Fibroblast of skin of back (primary cell): ENCODE measurements around the gene PLD6.

ENCODE experiments used
- DNase-seq: peaks from one replicate; pipeline ENCODE4 v3.0.0-alpha.2; 2013

PLD6 gene

DNA sequence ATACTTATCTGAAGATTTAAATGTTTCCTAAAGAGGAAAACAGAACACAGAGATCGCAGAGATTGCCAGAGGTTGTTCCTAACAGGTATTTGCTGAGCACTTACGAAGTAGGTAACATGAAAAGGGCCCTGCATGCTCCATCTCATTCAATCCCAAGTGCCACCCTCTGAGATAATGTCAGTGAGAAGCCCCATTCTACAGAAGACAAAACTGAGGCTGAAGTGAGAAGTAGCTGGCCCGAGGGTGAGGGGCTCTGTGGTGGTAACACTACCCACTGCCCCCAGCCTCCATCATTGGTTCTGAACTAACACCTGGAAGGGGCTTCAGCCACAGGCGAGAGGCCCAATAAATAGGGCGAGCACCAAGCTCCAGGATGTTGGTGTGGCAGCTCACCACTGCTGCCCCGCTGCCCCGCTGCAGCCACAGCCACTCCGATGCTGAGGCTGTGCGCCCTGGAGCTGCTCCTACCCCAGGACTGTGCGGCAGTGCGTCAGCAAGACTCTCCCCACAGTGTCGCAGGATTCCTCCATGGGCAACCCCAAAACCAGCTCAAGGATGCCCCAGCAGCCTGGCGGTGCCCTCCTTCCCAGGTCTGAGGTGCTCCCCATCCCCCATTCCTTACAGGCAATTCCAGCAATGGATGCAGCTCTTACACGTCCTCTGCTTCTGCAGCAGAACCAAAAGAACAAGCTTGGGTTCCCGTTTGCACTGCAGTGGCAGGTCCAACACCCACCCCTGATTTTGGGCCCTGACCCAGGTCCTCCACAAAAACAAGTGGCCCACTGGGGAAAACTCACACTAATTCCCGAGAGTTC, 20.5 kb upstream of the PLD6 start:
- no peak for DNase-seq

DNA sequence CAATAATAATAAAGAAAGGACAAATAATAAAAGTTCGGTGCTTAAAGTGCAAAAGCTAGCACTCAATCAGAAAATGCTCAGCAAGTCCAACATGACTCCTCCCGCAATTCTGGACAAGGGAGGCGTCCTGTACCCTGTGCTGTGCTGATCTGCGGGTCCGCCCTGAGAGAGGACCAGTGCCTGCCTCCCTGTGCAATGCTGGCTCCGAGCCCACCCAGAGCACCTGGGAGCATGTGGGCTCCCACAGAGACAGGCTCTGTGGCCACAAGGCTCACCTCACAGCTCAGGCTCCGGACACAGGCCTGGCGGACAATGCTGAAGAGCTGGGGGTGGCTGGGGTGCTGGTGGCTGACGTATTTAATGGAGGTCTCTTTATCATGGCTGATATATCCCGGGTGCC, 19.8 kb upstream of the PLD6 start:
- DNase-seq: no peak

DNA sequence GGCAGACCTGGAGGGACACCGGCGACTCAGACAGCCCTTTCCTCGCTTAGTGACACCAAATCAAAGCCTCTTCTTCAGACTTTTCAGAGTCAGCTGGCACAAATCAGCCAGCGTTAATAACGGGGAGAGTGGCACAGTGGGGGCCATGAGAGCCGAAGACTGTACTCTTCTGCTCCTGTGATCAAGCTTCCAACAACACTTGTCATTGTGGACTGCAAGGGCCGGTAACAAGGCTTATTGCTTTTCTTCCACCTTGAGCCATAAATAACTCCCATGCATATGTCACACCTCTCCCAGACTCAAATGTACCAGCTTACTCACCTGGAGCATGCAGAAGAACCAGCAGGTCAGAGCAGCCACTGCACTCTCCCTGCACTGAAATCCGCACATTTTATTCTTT, 18.0 kb upstream of the PLD6 start:
- DNase-seq: no peak

DNA sequence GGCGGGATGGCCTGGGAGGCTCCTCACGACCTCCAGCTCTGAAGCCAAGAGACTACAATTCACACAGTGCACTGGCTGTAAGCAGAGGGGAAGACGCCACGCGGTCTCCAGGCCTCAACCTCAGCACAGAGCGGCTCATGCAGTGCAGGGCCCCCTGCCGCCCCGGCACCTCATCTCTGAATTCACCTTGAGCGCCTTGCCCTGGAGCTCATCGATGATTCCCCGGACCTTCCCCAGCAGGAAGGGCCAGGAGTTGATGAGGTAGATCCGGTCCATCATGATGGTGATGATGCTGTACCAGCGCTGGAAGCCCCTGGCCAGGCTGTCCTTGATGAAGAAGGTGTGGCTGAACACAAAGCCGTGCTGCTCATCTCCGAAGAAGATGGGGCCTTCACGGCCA, 17.6 kb upstream of the PLD6 start:
- no peak for DNase-seq

DNA sequence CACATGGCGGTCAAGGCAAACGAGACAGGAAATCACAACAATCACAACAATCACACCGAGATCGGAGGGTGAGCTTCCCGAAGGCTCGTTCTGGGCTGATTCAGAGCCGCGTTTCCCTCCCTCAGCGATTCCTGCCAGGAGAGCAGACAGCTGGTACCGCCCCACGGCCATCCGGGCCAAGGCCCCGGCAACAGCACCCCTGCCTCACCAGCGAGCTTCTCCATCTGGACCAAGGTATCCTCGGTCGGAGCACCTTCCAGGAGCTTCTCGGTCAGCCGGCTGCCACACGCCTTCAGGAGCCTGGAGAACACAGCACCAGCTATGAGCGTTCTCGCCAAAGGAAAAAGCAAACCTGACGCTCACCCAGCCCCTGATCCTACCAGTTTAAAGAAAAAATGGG, 15.2 kb upstream of the PLD6 start:
- no peak for DNase-seq

DNA sequence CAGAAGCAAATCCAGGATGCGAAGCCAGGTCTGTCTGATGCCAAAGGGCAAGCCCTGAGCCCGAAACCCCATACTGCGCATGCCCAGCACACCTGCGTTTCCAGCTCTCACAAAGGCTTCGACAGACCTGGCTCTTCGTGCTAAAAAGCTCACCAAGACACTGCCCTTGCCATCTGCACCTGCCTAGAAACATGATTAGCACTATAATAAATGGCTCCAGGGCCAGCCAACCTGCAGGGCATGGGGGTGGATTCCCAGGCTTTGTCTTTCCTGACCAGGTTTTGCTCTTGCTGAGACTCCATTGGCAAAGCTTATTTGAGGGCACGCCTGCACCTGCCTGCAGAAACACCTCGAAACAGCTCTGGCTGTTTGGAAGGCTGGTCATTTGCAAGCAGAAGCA, 14.4 kb upstream of the PLD6 start:
- DNase-seq: no peak

DNA sequence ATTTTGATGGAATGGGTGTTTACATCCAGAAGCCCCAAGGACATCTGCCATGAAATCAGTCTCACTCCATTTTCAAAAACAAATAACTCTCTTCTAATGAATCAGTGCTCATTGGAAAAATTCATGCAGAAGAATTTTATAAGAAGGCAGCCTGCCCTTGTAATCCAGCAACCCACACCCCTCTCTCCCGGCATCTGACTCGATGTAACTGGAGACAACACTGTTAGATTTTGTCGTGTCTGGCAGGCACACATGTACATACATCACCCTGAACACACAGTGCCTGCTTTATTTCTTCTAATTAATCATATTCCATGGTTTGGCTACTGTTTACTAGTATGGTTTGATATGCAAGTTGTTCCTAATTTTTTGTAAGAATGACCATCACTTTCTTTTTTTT, 11.9 kb upstream of the PLD6 start:
- DNase-seq: no peak

DNA sequence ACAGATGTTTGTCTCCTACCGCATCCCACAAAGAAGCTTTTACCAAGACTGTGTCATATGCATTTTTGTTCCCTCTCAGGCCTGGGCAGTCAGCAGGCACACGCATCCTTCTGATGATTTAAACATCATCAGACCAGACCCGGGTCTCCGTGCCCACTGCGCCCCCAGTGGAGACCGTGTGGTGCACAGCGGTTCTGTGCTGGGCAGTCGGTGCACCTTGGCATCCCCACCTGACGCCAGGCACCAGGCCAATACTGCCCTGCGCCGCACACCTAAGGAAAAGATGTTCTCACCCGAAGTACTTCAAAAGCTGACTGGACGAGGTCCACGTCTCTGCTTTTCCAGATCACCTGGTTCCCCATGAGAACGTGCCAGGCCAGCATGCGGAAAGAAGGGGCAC, 10.6 kb upstream of the PLD6 start:
- DNase-seq: no peak

DNA sequence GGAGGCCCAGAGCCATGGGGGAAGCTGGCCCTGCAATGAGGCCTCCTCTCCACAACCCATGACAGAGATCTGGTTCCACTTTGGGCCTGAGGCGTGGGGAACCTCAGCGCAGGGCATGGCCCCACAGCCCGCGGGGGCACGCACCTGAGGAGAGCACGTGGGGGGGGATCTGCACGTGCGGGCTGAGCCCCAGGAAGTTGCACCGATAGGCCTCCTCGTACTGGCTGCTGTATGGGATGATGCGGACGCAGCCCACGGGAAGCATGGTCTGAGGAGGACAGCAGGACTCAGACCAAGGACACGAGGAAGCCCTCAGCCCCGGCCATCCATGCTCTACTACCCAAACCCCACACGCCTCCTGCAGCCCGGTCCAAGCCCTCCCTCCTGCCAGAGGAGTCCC, 10.1 kb upstream of the PLD6 start:
- DNase-seq: no peak

DNA sequence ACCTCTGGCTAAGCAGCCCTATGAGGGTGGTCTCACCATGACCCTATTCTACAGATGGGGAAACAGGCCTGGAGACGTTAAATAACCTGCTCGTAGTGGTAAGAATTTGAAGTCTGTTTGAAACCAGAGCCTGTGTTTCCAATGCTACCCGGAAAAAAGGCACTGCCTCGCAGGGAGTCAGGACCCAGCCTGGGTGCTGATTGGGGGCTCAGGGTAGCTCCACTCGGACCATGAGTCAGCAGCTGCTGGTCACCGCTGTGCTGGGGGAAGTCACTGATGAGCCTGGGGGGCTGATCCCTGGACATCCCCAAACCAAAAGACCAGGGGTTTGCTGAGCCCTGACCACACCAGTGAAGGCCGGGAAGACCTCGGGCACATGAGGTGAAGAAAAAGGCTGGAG, 9.4 kb upstream of the PLD6 start:
- no peak for DNase-seq

DNA sequence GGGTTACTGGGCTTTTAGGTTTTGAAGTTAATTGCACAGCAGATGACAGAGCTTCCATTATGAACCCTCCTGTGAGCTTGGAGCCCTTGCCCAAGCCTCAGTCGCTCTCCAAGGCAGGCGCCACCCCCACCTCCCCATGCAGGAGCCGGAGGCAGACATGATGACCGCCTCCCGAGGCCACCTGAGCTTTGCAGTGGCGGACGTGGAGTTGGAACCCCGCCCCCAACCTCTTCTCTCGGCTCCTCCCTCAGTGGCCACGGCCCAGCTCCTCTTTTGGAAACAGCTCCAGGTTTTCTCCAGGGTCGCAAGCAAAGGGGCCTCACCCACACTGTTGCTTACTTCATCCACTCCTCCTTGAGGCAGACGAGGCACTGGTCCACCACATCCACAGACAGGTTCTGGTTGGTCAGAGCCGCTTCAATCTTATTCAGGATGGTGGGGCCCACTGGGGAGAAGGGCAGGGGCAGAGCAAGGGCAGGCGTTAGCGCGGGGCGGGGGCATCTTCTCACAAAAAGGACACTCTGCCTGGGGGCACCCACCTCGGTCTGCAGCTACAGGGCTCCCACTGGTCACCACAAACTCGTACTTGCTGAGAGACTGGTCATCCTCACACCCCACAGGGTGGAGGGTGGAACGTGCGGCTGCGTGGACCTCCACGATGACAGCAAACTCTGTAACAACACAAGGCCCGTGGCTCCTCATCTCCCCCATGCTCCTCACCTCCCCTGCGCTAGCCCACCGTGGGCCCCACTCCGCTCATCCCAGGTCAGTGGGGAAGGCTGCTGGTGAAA, 8.7 kb upstream of the PLD6 start:
- DNase-seq: no peak

DNA sequence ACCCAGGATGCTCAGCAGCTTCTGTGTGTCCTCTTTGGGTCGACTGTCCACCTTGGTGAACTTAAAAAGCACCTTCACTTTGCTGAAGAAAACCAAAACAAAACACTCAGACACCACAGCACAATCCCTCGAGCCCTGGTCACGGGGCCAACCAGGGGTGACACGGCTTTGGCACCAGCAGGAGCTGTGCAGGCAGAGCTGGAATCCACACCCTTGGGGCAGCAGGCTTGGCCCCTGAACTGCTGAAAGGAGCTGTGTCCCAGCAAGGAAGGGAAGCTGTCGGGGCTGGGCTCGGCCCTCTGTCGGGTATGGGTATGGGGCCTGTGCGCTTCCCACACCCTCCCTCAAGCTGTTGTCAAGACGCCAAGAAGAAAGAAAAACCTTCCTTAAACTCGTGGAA, 7.6 kb upstream of the PLD6 start:
- no peak for DNase-seq

DNA sequence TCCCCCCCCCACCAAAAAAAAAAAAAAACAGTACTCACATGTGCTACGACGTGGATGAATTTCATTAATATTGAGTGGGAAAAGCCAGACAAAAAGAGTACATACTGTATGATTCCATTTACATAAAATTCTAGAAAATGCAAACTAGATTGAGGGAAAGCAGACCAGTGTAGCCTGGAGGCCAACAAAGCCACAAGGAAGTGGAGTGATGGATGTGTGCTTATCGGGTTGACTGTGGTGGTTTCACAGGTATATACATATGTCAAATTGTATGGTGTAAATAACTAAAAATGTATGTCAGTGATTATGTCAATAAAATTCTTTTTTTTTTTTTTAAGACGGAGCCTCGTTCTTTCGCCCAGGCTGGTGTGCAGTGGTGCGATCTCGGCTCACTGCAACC, 1.9 kb upstream of the PLD6 start:
- no peak for DNase-seq

DNA sequence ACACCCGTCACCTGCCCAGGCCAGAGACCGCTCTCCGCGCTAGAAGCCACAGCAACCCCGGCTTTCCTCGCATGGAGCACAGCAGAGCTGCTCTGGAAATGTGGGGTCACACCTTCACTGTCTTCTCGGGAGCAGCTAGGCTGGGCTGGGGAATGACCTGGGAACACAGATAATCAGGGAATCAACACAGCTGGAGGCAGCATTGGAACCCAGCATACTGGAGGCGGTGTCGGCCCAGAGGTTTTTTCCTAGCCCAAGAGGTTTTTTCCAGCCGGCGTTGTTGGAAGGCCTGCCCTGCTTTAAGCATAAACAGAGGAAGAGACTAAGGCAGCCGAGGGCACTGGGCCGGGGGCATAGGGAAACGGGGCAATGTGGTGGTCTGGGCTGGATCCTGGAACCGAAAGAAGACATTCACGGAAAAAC, 791 bp upstream of the PLD6 start:
- DNase-seq: no peak

DNA sequence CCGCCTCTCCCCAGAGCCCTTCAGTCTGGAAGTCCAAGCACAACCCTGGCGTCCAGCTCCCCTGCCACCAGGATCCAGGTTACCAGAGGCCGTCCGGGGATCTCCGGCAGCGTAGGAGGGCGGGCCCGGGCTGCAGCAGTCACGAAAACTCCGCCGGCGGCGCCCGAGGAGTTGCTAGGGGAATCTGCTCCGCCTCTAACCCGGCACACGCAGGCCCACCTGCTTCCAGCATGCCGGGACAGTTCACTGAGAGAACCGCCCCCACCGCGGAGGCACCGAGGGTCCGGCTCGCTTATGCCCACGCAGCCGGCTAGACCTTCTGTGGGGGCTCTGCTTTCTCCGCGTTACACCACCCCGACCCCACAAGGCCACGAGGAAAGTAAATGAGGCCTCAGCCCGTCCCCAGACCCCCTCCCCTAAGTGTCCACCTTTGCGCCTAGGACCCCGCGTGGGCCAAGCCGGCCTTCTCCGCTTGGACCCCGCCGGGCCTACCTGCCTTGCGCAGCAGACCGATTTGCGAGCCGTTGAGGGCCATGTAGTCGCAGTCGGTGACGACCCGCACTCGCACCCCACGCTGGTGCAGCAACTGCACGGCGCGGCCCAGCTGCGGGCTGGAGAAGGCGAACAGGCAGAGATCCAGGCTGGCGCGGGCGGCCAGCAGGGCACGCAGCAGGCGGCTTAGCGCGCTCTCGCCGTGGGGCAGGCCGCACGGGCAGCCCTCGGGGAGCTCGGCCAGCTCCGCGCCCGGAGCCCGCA, 587 bp downstream of the PLD6 start:
- peak; percentile 17 for DNase-seq

DNA sequence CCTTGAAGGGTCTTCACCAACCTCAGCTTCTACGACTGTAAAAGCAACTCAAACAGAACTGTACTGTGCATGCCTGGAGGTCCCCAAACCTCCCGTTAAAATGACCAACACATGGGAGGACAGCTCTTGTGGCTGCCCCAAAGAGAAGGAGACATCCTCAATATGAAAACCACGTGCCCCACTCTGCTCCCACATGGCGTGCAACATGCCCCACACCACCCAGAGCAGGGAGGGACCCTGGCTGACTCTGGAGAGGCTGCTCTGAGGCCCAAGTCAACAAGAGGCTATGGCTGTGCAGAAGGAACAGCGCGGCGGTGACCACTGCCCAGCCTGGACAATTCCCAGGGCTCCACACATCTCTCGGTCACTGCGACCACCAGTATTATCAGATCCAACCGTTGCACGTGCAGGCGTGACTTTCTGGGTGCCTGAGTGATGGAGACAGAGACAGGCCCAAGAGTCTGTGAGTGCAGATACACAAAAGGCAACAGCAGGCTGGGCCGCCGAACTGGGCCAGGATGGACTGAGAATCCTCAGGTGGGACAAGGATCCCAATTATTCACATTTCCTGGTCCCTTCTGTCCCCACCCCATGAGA, 1.4 kb downstream of the PLD6 start:
- DNase-seq: no peak

DNA sequence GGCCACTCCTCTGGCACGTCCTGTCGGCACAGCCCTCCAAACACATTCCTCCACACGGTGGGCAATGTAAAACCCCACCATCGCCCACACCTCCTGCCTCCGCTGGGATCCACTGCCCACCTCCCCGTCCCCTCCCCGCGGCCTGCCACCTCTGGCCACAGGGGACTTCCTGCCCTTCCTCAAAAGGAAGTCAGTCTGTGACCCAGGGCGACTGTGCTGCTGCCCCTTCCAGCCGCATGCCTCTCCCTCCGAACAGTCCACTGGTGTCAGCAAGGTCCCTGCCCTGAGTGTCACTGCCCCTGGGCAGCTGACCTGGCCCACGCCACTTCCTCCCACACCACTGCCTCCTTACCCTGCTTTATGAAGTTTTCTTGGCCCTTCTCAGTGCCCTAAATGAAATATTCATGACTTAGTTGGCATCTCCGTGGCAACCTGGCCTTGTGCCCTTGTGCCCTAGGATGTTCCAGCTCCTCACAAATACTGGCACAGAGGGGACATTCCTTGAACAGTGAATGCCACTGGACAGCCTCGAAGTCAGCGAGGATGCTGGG, 2.0 kb downstream of the PLD6 start:
- no peak for DNase-seq

DNA sequence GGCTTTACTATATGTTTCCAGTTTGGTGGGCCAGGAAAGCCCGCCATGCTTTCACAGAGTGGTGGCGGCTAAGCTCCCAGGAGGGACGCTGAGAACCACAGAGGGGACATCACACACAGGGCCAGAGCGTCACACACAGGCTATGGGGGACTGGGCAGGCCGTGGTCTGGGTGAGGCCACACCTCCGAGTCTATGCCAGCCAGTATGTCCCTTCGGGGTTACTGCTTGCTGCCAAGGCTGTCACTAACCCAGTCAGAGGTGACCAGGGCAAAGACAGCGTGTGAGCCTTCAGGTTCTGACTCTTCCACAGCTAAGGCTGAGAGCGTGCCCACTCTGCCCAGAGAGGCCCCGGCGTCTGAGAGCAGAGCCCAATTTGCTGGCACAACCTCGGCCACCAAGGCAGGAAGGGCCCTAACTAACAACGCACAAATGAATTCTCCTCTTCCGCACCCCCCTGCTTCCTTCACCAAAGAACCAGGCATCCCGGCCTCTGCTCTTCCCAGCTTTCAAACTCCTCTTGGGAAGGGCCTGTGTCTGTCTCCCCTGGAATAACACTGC, 2.9 kb downstream of the PLD6 start:
- DNase-seq: no peak

DNA sequence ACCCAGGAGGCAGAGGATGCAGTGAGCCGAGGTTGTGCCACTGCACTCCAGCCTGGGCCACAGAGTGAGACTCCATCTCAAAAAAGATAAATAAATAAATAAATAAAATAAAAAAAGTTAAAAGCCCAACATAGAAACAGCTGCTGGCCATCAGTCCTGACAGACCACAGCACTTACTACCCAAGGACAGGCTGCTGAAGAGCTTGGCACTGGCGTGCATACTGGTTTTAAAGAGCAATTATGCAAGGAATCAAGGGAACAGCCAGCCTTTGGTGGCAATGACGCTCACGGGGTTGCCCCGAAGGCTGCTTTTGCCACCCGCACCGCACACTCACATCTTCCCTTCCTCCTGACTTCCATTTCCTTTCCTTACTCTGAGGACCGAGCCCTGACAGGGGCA, 4.2 kb downstream of the PLD6 start:
- no peak for DNase-seq

DNA sequence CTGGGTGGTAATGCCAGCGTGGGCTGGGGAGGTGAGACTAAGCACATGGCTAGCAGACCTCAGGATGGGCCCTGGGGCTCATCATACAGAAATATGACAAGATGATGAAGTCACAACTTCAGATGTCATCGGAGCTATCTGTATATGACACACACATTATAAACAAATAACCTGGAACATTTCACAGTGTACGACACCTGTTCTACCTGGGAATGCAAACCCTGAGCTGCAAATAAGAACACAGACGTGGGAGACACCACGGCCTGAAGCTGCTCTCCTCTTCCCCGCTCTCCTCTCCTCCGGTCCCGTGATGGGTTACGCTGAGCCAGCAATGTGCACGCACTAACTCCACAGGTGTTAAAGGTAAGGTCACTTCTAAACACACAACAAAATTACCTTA, 4.9 kb downstream of the PLD6 start:
- DNase-seq: no peak

DNA sequence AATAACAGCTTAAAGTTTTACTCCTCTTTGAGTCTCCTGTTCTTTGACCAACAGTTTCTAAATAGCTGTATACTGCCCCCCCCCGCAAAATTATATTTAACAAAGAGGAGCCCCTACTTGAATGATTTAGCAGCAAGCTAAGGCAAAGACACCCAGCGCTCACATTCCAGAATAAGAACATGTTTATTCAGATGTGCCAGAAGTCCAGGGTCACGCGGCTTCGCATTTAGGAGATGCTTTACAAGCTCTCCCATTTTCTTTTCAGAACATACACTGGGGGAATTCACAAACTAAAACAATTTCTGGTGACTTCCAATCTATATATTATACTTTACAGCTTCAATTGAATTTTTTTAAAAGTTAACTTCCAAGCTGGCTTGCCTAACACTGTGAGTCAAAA, 5.3 kb downstream of the PLD6 start:
- DNase-seq: no peak

DNA sequence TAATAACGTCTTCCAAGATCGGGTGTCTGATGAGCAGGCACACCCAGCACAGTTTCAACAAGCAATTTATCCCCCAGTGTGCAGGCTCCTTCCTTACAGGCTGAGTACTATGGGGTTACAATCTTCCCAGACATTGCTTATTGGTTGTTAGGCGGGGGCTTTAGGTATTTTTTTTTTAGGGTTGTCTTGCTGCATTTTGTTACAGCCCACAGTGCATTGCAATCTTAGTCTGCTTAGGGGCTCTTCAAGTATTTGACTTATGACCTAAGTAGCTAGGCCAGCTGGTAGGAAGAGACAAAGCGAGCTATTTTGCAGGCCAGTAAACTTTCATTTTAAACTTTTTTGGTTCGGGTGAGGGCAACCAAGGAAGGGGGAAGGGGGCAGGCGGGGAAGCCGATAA, 5.8 kb downstream of the PLD6 start:
- no peak for DNase-seq

DNA sequence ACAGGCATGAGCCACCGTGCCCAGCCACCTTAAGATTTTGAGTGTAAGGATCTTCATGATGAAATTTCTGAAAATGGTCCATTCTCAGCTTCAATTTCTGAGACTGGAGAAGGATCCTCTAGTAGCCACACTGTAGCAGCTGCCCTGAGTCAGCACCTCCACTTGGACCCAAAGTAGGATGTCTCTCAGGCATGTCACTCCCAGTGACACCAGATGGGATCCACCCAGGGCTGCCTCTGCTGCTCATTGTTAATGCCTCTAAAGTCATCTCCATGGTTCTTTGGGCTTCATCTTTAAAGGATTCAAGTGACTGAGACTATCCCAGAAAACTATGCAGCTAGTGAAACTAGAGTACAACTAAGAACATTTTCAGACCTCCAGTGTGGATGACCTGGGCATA, 7.9 kb downstream of the PLD6 start:
- DNase-seq: no peak
